GM12874 (cell line): ENCODE data around the gene EYA3.

Experiments used
- CTCF ChIP-seq: IDR thresholded peaks from 2 replicates; pipeline ENCODE4 v1.5.1; 2011; ENCODE audit warnings: low read depth, mild to moderate bottlenecking, control low read depth, low read length, moderate library complexity; ENCODE audit not compliant: insufficient read depth

Gene EYA3

GRCh38 chr1:28045777-28046176 is 42.6 kb downstream of the EYA3 start:
- TF ChIP-seq CTCF = no peak

GRCh38 chr1:28044399-28044798 is 44.0 kb downstream of the EYA3 start:
- no peak for TF ChIP-seq CTCF

GRCh38 chr1:28039341-28039740 is 49.1 kb downstream of the EYA3 start:
- TF ChIP-seq CTCF = no peak

- no peak for TF ChIP-seq CTCF
These were observed 50.5 kb downstream of the EYA3 start for GRCh38 chr1:28037946-28038345.

- TF ChIP-seq CTCF = no peak
These were observed 51.2 kb downstream of the EYA3 start for GRCh38 chr1:28037206-28037605.

GRCh38 chr1:28036431-28036830 is 52.0 kb downstream of the EYA3 start:
- no peak for TF ChIP-seq CTCF

- TF ChIP-seq CTCF = no peak
These were observed 53.0 kb downstream of the EYA3 start for GRCh38 chr1:28035420-28035819.

GRCh38 chr1:28032281-28032680 is 56.1 kb downstream of the EYA3 start:
- TF ChIP-seq CTCF = no peak
